ENCODE measurements around the gene CAMK1D.

GRCh38 chr10:12322583-12323131, 26.7 kb upstream of the CAMK1D start:
- TF ChIP-seq FOS (IDR thresholded peaks at IDR 0.05; ENCODE audit: low read depth, low read length) (no peak), CTCF (conservative IDR thresholded peaks at IDR 0.05; ENCODE audit: low read depth, low read length) (no peak), POLR2A (IDR thresholded peaks at IDR 0.05; ENCODE audit: low read depth, low read length) (no peak), USF2 (IDR thresholded peaks at IDR 0.05; ENCODE audit: low read depth, low read length) (no peak), RCOR1 (IDR thresholded peaks at IDR 0.05; ENCODE audit: insufficient replicate concordance, low read length) (no peak), CHD1 (IDR thresholded peaks at IDR 0.05; ENCODE audit: low read depth, low read length) (no peak)

All from IMR-90 (cell line).